Panc1 (cell line): ENCODE results near the gene GRIN2D. TPM values are rescaled to one million over a fixed set of nuclear protein-coding genes. Genes with fewer than 3 reads are reported as not detected.

Source experiments
- ATAC-seq: fragments of 200-7000 bp; cut with Tn5 transposase; 2 replicates; pipeline ENCODE4 v1.9.1; 2020; ENCODE audit warnings: mild to moderate bottlenecking, moderate library complexity
- BruUV-seq: library from RNA; stranded (reverse); fragments of 400-500 nt; replicated peaks from 2 replicates; lab custom pipeline; 2021; lab: Mats Ljungman, UMichigan
- CTCF ChIA-PET: fragments of 300-600 bp; sonication (Branson Sonifier 250); formaldehyde crosslinking; loops from one replicate; lab custom pipeline; 2022; ENCODE audit warnings: antibody characterized with exemption; lab: Charles Lee
- POLR2A ChIA-PET: fragments of 300-600 bp; sonication (Branson Sonifier 250); formaldehyde crosslinking; loops from one replicate; lab custom pipeline; 2022; ENCODE audit warnings: antibody characterized with exemption; lab: Charles Lee
- DNase-seq: peaks from one replicate; pipeline ENCODE4 v3.0.0-alpha.2; 2010; ENCODE audit warnings: low read depth, low spot score
- H3K27ac ChIP-seq: 2 replicates; pipeline ENCODE4 v1.5.1; 2011; ENCODE audit warnings: mild to moderate bottlenecking, low read length, inconsistent platforms
- H3K27me3 ChIP-seq: fragments of 200-500 bp; sonication (Bioruptor generic); 2 replicates; pipeline ENCODE4 v1.6.0; 2014; ENCODE audit warnings: low read length, inconsistent platforms; ENCODE audit not compliant: control insufficient read depth, insufficient read depth
- H3K36me3 ChIP-seq: fragments of 200-500 bp; sonication (Bioruptor generic); 2 replicates; pipeline ENCODE4 v1.5.1; 2014; ENCODE audit warnings: inconsistent platforms, mild to moderate bottlenecking, low read length, moderate library complexity; ENCODE audit not compliant: control insufficient read depth, insufficient read depth
- H3K4me1 ChIP-seq: 2 replicates; pipeline ENCODE4 v1.5.1; 2011; ENCODE audit warnings: inconsistent platforms, mild to moderate bottlenecking, low read length, moderate library complexity; ENCODE audit not compliant: control insufficient read depth, insufficient read depth
- H3K4me3 ChIP-seq, 2 experiments: 2 replicates each; pipeline ENCODE4 v1.5.1; 2011 to 2012; ENCODE audit warnings: low read depth in 2 of 2, low read length in 2 of 2, mild to moderate bottlenecking in 2 of 2, inconsistent platforms in 1 of 2, moderate library complexity in 1 of 2
- H3K9me3 ChIP-seq: fragments of 200-500 bp; sonication (Bioruptor generic); 2 replicates; pipeline ENCODE4 v1.5.1; 2014; ENCODE audit warnings: low read depth, mild to moderate bottlenecking, inconsistent platforms, low read length, moderate library complexity; ENCODE audit not compliant: control insufficient read depth, insufficient read depth
- CTCF ChIP-seq: fragments of 450-650 bp; IDR thresholded peaks from 2 replicates; pipeline ENCODE4 v1.5.1; 2017; ENCODE audit warnings: mild to moderate bottlenecking
- POLR2AphosphoS5 ChIP-seq: IDR thresholded peaks from 2 replicates; pipeline ENCODE4 v1.6.1; 2012; ENCODE audit warnings: mild to moderate bottlenecking, low read depth, low read length, moderate library complexity
- REST ChIP-seq, 2 experiments: IDR thresholded peaks; 2 replicates each; pipeline ENCODE4 v1.6.1; 2011 to 2012; ENCODE audit warnings: low read depth in 2 of 2, control low read depth in 1 of 2, low read length in 1 of 2, mild to moderate bottlenecking in 1 of 2, moderate library complexity in 1 of 2; ENCODE audit not compliant: insufficient read depth in 1 of 2
- SIN3A ChIP-seq: IDR thresholded peaks from 2 replicates; pipeline ENCODE4 v1.6.1; 2012; ENCODE audit warnings: low read depth, mild to moderate bottlenecking, low read length, moderate library complexity, borderline replicate concordance; ENCODE audit not compliant: insufficient read depth
- TCF7L2 ChIP-seq: IDR thresholded peaks from 2 replicates; pipeline ENCODE4 v1.6.1; 2011; ENCODE audit warnings: mild to moderate bottlenecking, low read depth, low read length, inconsistent platforms
- in situ Hi-C: cut with HindIII; loops from 2 replicates; pipeline ENCODE4 v1.10.0; 2016; ENCODE audit warnings: low sequenced_read_pairs, low pct_unique_long_range_greater_than_20kb
- intact Hi-C: fragments of 100-400 bp; cut with micrococcal nuclease; formaldehyde crosslinking; loops from one replicate; pipeline ENCODE4 v1.10.0; 2022; ENCODE audit not compliant: unreplicated experiment
- total RNA-seq: library from RNA; stranded (reverse); gene quantifications from one replicate; pipeline ENCODE4 v1.2.1, GENCODE V29; 2021; ENCODE audit not compliant: unreplicated experiment

The GRIN2D gene
- total RNA-seq, 1 experiment from 2014 or later = 6.2 TPM

GRCh38 chr19:48395170-48395455 is 1.6 kb downstream of the GRIN2D start:
- no peak for TF ChIP-seq POLR2AphosphoS5
- no peak for TF ChIP-seq REST (IDR thresholded peaks at IDR 0.05; ENCODE audit: insufficient read depth in 1 of 2, low read depth in 2 of 2, low read length in 1 of 2)
- TF ChIP-seq CTCF = no peak
- no peak for TF ChIP-seq TCF7L2
- TF ChIP-seq SIN3A = no peak
- POLR2A ChIA-PET = no interaction called here
- peak overlapping the region; percentile 39 to 67 for H3K4me3 ChIP-seq
- peaks cover 11% of the 10 kb centered on the region; the same call in 1 of the 2 replicates for H3K36me3 ChIP-seq
- no TSS peak for BruUV-seq
- no peaks in the 10 kb centered on the region for H3K9me3 ChIP-seq
- no peaks in the 10 kb centered on the region for H3K27me3 ChIP-seq
- in situ Hi-C loops (no loop called here), intact Hi-C loops (no loop called here)
- ATAC-seq (no peak), DNase-seq (no peak)
- CTCF ChIA-PET = no interaction called here
- H3K27ac ChIP-seq = no peak overlapping the region
- H3K4me1 ChIP-seq = peaks cover 33% of the 10 kb centered on the region

- BruUV-seq = no TSS peak
- ATAC-seq = no peak
- Histone ChIP-seq H3K27ac (peak overlapping the region; percentile 48; the same call in 1 of the 2 replicates), H3K27me3 (no peaks in the 10 kb centered on the region), H3K36me3 (peaks cover 7% of the 10 kb centered on the region; the same call in 1 of the 2 replicates), H3K9me3 (no peaks in the 10 kb centered on the region), H3K4me1 (peaks cover 33% of the 10 kb centered on the region), H3K4me3 (peak overlapping the region; percentile 39 to 67; a peak in 3 of 4 replicates)
- POLR2A ChIA-PET = interaction anchor here (0.6 kb wide), 1 partner anchor 87 kb away, joined by 6 read pairs; no protein-coding TSS in a partner anchor
- CTCF ChIA-PET = interaction anchor here (0.6 kb wide), 1 partner anchor 8 kb away, joined by 3 read pairs; no protein-coding TSS in a partner anchor
- TF ChIP-seq SIN3A = 0 out of 2 replicates have a peak, but pooled peaks have one; percentile 6
- no peak for TF ChIP-seq TCF7L2
- DNase-seq = no peak
- in situ Hi-C loops (no loop called here), intact Hi-C loops (no loop called here)
Measured at GRCh38 chr19:48395499-48395898, 2.0 kb downstream of the GRIN2D start.
